Skin epidermis (tissue), 12 donors: ENCODE data around the gene CABP5.

ENCODE experiments used
- H3K27ac ChIP-seq, 21 experiments: fragments of 200-600 bp; sonication (generic) in 11 of 21; one replicate each; pipeline ENCODE4 v1.5.0; 2020; ENCODE audit warnings: mild to moderate bottlenecking in 3 of 21, inconsistent platforms in 2 of 21, moderate library complexity in 2 of 21
- H3K4me3 ChIP-seq, 7 experiments: fragments of 200-600 bp; sonication (generic) in 2 of 7; one replicate each; pipeline ENCODE4 v1.5.0; 2020; ENCODE audit warnings: inconsistent platforms in 2 of 7, mild to moderate bottlenecking in 2 of 7, moderate library complexity in 1 of 7

CABP5 gene

DNA sequence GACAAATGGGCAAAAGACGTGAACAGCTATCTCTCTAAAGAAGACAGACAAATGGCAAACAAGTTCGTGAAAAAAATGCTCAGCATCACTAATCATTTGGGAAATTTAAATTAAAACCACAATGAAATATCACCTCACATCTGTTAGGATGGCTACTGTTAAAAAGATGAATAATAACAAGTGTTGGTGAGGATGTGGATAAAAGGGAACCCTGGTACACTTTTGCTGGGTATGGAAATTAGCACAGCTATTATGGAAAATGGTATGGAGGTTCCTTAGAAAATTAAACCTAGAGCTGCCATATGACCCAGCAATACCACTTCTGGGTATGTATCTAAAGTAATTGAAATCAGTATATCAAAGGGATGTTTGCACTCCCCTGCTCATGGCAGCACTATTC is 7.1 kb downstream of the CABP5 start:
- Histone ChIP-seq H3K4me3 (no peak overlapping the region), H3K27ac (no peak overlapping the region)

DNA sequence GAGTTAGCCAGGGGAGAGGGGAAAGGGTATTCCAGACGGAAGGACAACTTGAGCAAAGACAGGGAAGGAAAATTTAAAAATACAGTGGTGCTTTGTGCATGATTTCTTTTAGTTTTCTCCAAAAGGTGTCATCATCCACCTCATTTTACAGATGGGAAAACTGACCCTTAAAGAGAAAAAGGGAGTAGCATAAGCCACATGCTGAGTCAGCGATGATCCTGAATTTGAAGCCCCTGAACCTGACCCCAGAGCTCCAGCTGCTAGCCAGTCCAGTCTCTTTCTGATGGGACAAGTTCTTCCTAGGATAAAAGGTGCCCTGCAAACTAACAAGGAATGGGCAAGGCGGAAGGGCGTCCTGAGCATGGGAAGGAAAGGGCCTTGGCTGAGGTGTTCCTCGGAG is 10.3 kb downstream of the CABP5 start:
- H3K4me3 ChIP-seq = no peak overlapping the region
- no peak overlapping the region for H3K27ac ChIP-seq

DNA sequence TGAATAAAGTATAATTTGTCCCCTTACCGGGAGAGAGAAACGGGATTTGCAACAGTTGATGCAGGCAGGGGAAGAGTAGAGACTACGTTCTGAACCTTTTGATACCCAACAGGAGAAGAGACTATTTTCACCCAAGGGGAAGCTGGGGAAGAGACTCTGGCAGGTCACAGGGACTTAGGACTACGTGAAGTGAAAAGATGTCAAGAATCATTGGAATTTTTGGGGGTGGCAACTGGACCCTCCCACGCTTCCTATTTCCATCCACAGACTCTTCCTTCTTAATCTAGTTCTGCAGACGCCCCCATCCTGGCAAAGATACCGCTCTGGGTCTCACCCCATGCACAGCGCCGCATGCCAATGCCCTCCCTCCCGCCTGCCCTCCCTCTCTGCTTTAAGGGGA is 13.8 kb downstream of the CABP5 start:
- Histone ChIP-seq H3K27ac (no peak overlapping the region), H3K4me3 (no peak overlapping the region)

DNA sequence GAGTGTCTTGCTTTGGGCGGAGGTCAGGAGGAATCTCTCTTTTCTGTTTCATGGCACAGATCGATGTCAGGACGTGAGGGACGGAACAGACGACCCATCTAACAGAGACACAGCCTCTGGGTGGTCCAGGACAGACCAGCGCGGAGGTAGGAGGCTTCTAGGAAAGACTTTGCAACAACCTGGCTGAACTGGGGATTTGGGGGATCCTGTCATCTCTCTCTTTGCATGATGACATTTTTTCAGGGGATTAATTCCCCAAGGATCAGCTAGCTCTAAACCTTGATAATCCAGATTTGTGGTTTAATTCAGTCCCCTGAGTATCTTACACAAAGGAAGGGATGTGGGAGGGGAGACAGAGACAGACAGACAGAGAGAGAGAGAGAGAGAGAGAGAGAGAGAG is 14.4 kb downstream of the CABP5 start:
- Histone ChIP-seq H3K27ac (no peak overlapping the region), H3K4me3 (no peak overlapping the region)

DNA sequence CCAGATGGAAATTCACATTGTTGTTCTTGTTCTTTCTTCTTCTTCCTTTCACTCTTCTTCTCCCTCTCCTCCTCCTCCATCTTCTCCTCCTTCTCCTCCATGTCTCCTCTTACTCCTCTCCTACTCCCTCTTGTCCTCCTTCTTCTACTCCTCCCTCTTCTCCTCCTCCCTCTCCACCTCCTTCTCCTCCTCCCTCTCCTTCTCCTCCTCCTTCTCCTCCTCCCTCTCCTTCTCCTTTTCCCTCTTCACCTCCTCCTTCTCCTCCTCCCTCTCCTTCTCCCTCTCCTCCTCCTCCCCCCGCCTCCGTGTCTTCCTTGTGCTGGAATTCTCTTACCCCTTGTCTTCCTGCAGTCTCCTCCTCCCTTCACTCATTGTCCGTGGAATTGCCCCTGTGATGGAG is 18.4 kb downstream of the CABP5 start:
- no peak overlapping the region for H3K4me3 ChIP-seq
- no peak overlapping the region for H3K27ac ChIP-seq

DNA sequence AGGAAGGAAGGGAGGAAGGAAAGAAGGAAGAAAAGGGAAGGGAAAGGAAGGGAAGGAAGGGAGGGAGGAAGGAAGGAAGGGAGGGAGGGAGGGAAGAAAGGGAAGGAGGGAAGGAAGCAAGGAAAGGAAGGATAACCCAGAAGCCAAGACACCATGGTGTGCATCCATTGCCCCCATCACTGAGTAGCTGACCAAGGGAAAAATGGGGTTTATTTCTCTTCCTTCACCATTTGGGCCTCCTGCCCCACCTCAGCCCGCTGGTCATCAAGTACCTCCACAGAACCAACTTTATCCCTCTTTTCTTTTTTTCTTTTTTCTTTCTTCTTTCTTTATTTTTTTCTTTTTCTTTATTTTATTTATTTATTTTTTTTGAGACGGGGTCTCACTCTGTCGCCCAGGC is 20.4 kb downstream of the CABP5 start:
- Histone ChIP-seq H3K27ac (no peak overlapping the region), H3K4me3 (no peak overlapping the region)

DNA sequence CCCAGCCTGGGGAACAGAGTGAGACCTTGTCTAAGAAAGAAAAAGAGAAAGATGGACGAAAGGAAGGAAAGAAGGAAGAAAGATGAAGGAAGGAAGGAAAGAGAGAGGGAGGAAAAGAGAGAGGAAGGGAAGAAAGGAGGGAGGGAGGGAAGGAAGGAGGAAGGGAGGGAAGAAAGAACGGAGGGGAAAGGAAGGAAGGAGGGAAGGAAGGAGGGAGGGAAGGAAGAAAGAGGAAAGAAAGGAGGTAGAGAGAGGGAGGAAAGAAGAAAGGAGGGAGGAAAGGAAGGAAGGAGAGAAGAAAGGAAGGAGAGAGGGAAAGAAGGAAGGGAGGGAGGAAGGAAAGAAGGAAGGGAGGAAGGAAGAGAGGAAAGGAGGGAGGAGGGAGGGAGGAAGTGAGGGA is 20.9 kb downstream of the CABP5 start:
- H3K4me3 ChIP-seq = no peak overlapping the region
- no peak overlapping the region for H3K27ac ChIP-seq

DNA sequence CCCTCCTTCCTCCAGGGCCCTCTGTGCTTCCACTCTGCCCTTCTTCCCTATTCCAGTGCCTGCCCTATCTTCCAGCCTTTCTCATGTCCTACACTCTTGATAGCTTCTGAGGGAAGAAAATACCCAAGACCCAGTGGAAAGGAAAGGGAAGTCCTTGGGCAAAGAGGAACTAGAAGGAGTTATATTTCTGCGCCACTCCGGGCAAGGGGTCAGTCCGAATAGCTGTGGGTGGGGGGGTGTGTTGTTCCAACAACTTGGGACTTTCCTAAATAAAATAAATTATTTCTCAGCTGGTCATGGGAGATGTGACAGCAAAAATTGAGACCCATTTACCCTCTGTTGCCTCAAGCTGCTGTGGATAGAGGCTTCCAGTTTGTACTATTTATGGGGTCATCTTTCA is 23.2 kb downstream of the CABP5 start:
- H3K4me3 ChIP-seq = no peak overlapping the region

DNA sequence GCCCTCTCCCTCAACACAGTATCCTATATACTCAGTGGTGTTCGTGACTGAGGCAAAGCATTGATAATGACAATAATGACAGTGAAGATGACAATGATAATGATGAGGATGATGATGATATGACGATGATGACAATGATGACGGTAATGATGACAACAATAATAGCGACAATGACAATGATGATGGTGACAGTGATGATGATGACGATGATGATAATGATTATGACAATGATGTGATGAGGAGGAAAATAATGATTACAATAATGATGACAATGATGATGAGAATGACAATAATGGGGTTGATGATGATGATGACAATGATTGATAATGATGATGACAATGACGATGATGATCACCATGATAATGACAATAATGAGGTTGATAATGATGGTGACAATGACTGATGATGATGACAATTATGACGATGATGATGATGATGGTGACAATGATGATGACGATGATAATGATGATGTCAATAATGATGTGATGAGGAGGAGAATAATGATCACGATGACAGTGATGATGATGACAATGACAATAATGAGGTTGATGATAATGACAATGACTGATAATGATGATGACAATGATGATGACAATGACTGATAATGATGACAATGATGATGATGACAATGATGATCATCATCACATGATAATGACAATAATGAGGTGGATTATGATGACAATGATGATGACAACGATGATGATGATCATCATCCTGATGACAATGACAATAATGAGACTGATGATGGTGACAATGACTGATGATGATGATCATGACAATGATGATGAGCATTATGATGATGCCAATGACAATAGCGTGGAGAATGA is 32.7 kb downstream of the CABP5 start:
- Histone ChIP-seq H3K27ac (no peak overlapping the region), H3K4me3 (no peak overlapping the region)

More for the DNA sequence above, 23.2 kb downstream of the CABP5 start:
- H3K27ac ChIP-seq = no peak overlapping the region

DNA sequence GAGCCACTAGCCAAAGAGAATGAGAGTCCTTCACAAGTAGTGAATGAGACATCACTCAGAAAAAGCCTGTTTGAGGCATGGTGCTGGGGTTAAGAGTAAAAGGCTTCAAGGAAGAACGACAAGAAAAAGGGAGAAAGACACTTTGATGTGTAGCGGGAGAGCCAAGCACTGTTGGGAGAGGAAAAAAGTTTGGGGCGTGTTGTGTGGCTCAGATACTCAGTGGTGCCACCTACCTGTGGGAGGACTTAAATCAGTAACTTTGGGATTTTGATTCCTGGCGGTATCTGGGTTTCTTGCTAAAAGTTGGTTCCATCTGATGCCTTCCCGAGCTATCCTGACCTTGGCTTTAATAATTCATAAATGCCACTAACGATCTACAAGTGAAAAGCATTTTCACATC is 37.1 kb downstream of the CABP5 start:
- Histone ChIP-seq H3K27ac (no peak overlapping the region), H3K4me3 (no peak overlapping the region)

DNA sequence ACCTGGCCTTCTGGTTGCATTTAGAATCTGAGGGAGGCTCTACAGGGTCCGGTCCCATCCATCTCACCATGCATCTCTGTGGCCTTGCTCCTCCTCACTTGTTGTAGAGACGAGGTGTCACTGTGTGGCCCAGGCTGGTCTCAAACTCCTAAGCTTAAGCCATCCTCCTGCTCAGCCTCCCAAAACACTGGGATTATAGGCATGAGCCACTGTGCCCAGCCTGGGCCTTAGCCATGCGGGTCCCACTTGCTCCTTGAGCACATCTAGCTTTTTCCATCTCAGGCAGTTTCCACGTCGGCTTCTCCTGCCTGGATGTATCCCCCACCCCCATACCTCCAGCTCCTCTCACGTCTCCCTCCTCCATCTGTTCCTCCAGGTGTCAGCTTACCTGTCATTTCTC is 39.6 kb downstream of the CABP5 start:
- Histone ChIP-seq H3K27ac (no peak overlapping the region), H3K4me3 (no peak overlapping the region)

DNA sequence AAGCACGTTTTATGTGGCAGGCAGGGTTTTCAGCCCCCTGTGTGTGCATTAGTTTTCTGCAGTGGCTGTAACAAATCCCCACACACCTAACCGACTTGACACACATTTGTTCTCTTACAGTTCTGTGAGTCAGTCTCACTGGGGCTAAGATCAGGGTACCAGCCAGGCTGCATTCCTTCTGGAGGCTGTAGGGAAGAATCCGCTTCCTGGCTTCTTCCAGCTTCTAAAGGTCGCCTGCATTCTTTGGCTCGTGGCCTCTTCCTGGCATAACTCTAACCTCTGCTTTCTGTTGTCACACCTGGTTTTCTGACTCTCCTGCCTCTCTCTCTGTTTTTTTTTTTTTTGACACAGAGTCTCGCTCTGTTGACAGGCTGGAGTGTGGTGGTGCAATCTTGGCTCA is 43.0 kb downstream of the CABP5 start:
- Histone ChIP-seq H3K4me3 (no peak overlapping the region), H3K27ac (no peak overlapping the region)

DNA sequence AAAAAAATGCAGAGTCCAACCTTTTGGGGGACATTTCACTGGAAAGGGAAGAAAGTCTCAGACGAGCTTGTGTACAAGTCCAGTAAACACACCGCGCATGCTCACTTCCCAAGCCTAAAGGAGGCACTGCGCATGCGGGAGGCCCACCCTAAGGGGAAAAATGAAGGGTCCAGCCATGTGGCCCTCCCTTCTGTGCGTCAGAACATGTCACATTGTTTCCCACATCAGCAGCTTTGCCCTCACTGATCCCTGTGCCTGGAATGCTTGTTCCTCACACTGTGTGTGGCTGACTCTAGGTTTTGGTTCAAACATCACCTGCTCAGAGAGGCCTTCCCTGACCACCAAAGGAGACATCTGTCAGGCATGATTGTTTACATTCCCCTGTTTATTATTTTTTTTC is 45.1 kb downstream of the CABP5 start:
- H3K4me3 ChIP-seq = no peak overlapping the region

DNA sequence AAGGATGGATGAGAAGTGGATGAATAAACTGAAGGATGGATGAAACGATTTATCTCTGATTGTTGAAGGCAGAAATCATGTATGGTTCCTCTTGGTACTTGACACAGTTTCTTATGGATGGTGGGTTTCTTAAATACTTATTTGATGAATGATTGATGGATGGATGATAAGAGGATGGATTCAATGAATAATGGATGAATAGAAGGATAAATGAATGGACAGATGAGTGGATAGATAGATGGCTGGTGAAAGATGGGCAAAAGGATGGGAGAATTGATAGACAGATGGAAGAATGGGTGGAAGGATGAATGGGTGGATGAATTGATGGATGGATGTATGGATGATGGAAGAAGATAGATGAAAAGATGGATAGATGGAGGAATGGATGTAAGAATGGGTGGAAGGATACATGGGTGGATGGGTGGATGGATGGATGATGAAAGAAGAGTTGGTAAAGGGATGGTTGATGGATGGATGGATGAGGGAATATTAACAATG is 47.6 kb downstream of the CABP5 start:
- Histone ChIP-seq H3K27ac (no peak overlapping the region), H3K4me3 (no peak overlapping the region)

More for the DNA sequence above, 45.1 kb downstream of the CABP5 start:
- H3K27ac ChIP-seq = no peak overlapping the region

DNA sequence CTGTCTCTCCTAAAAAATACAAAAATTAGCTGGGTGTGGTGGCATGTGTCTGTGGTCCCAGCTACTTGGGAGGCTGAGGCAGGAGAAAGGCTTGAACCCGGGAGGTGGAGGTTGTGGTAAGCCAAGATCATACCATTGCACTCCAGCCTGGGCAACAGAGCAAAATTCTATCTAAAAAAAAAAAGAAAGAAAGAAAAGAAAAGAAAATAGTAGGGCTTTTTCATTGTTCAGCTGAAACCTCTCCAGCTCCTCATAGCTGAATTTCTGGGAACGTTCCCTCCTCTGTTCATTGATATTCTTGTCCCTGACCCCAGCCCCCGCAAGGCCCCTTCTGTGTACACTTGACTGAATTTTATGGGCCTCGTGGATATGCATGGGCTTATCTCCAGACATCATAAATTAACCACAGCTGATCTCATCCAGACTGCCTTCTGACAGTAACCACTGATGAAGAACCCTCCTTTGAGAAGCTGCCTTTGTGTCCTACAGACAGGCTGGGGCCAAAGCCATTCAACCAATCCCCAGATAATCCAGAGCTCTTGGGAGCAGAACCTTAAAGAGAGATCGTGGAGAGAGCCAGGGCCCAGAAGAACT is 49.6 kb downstream of the CABP5 start, which contains the start of gene ELSPBP1:
TSS of gene ELSPBP1 (plus strand) at position 424 of the 594 bp plus-strand sequence. CDS start 14,036 bp downstream, outside the sequence.
- H3K27ac ChIP-seq = no peak within 1 kb of the TSS
- no peak within 1 kb of the TSS for H3K4me3 ChIP-seq

DNA sequence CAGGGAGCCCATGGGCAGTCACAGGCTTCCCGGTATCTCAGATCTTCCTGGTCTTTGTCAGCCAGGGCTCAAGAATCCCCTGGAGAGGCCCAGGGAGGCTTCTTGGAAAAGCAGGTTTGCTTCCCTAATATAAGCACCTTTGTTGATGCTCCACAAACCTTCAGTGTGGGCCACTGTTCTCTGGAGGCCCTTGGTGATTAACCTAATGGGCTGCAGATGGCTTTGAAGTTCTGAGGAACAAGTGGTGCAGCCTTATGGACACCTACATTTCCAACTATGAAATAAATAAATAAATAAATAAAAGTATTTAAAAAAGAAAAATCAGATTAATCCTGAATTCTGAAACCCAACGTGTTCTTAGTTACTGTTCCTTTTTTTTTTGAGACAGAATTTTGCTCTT is 51.8 kb downstream of the CABP5 start, which contains the start of gene BSPH1:
TSS of gene BSPH1 (minus strand) at position 101 of the 400 bp plus-strand sequence. CDS start at position 12, 89 bp downstream.
- Histone ChIP-seq H3K4me3 (no peak within 1 kb of the TSS), H3K27ac (no peak within 1 kb of the TSS)

DNA sequence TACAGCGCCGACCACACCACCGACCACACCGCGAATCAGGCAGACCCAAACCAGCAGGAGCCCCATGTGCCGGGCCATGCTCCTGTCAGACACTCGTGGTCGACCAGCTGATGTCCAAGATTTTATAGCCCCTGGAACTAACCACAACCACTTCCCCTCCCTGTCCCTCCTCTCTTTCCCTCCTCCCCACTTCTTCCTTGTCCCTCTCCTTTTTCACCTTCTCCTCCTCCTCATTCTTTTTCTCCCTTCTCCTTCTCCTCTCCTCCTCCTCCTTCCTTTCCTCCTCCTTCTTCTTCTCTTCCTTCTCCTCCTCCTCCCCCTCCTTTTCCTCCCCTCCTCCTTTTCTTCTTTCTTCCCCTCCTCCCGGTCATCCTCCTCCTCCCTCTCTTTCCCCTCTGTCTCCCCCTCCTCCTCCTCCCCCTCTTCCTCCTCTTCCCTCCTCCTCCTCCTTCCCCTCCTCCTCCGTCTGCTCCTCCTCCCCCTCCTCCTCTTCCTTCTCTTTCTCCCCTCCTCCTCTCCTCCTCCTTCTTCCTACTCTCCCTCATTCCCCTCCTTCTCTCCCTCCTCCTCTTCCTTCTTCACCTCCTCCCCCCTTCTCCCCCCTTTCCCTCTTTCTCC is 52.6 kb downstream of the CABP5 start:
- Histone ChIP-seq H3K27ac (no peak overlapping the region), H3K4me3 (no peak overlapping the region)
